MM.1S (cell line): ENCODE results near the gene UCHL5.
"Not testable (repeated sequence)": the region's sequence is repeated elsewhere in the genome, so short reads cannot be mapped to it uniquely, and the experiment has no call there.

Source experiments
- DNase-seq: peaks from one replicate; pipeline ENCODE4 v3.0.0-alpha.2; 2015
- H2AFZ ChIP-seq: fragments of 300-600 bp; sonication (generic); 2 replicates; pipeline ENCODE4 v1.6.0; 2016; ENCODE audit warnings: antibody characterized with exemption, low read length
- H3F3A ChIP-seq: fragments of 300-600 bp; sonication (generic); 2 replicates; pipeline ENCODE4 v1.6.1; 2016; ENCODE audit warnings: mild to moderate bottlenecking, antibody characterized with exemption, low read length, moderate library complexity, mixed read lengths; ENCODE audit not compliant: insufficient read depth
- H3K27ac ChIP-seq: fragments of 300-600 bp; sonication (generic); 2 replicates; pipeline ENCODE4 v1.5.1; 2016; ENCODE audit warnings: mild to moderate bottlenecking, low read length
- H3K27me3 ChIP-seq: fragments of 300-600 bp; sonication (generic); replicated peaks from 2 replicates; pipeline ENCODE4 v1.6.0; 2016; ENCODE audit warnings: low read length; ENCODE audit not compliant: insufficient read depth
- H3K36me3 ChIP-seq: fragments of 300-600 bp; sonication (generic); replicated peaks from 2 replicates; pipeline ENCODE4 v1.6.1; 2016; ENCODE audit warnings: mild to moderate bottlenecking, low read length, mixed read lengths; ENCODE audit not compliant: insufficient read depth
- H3K4me1 ChIP-seq: fragments of 300-600 bp; sonication (generic); 2 replicates; pipeline ENCODE4 v1.6.1; 2016; ENCODE audit warnings: low read length, mixed read lengths
- H3K4me2 ChIP-seq: fragments of 300-600 bp; sonication (generic); 2 replicates; pipeline ENCODE4 v1.6.0; 2016; ENCODE audit warnings: low read depth, low read length
- H3K4me3 ChIP-seq: fragments of 300-600 bp; sonication (generic); 2 replicates; pipeline ENCODE4 v1.5.1; 2016; ENCODE audit warnings: low read length, mixed read lengths
- H3K79me2 ChIP-seq: fragments of 300-600 bp; sonication (generic); 2 replicates; pipeline ENCODE4 v1.6.1; 2016; ENCODE audit warnings: mixed run types, low read length, mixed read lengths
- H3K9ac ChIP-seq: fragments of 300-600 bp; sonication (generic); 2 replicates; pipeline ENCODE4 v1.6.1; 2016; ENCODE audit warnings: low read length, mixed read lengths
- H3K9me2 ChIP-seq: fragments of 300-600 bp; sonication (generic); replicated peaks from 2 replicates; pipeline ENCODE4 v1.6.1; 2016; ENCODE audit warnings: mild to moderate bottlenecking, low read length, mixed read lengths; ENCODE audit not compliant: insufficient read depth
- H3K9me3 ChIP-seq: fragments of 300-600 bp; sonication (generic); replicated peaks from 2 replicates; pipeline ENCODE4 v1.6.1; 2016; ENCODE audit warnings: mild to moderate bottlenecking, low read length, mixed read lengths; ENCODE audit not compliant: insufficient read depth
- H4K20me1 ChIP-seq: fragments of 300-600 bp; sonication (generic); 2 replicates; pipeline ENCODE4 v1.6.1; 2016; ENCODE audit warnings: mild to moderate bottlenecking, low read length, moderate library complexity, mixed read lengths; ENCODE audit not compliant: insufficient read depth
- EZH2 ChIP-seq: fragments of 300-600 bp; sonication (generic); optimal IDR thresholded peaks from 2 replicates; pipeline ENCODE3; 2017; ENCODE audit warnings: low read depth, mild to moderate bottlenecking, antibody characterized with exemption, low read length, mixed read lengths
- EZH2phosphoT487 ChIP-seq: fragments of 300-600 bp; sonication (generic); IDR thresholded peaks from 2 replicates; pipeline ENCODE4 v1.6.1; 2018; ENCODE audit warnings: antibody characterized with exemption, low read length
- TF ChIP-seq, protein P1 (sequence below): fragments of 300-600 bp; sonication (generic); IDR thresholded peaks from 2 replicates; pipeline ENCODE4 v1.5.1; 2016; ENCODE audit warnings: antibody characterized with exemption, low read length, mixed read lengths

UCHL5 gene

GRCh38 chr1:193033610-193034009, 25.6 kb downstream of the UCHL5 start:
- Histone ChIP-seq H3K9me2 (no peaks in the 10 kb centered on the region), H3K4me2 (no peak overlapping the region), H3K27me3 (no peaks in the 10 kb centered on the region), H4K20me1 (no peaks in the 10 kb centered on the region), H3K27ac (no peak overlapping the region), H3K4me3 (no peak overlapping the region), H3K9ac (no peak overlapping the region), H3K36me3 (no peaks in the 10 kb centered on the region), H3K9me3 (no peaks in the 10 kb centered on the region), H2AFZ (no peak overlapping the region), H3F3A (no peaks in the 10 kb centered on the region), H3K79me2 (peaks cover 71% of the 10 kb centered on the region), H3K4me1 (no peaks in the 10 kb centered on the region)
- TF ChIP-seq, protein P1, sequence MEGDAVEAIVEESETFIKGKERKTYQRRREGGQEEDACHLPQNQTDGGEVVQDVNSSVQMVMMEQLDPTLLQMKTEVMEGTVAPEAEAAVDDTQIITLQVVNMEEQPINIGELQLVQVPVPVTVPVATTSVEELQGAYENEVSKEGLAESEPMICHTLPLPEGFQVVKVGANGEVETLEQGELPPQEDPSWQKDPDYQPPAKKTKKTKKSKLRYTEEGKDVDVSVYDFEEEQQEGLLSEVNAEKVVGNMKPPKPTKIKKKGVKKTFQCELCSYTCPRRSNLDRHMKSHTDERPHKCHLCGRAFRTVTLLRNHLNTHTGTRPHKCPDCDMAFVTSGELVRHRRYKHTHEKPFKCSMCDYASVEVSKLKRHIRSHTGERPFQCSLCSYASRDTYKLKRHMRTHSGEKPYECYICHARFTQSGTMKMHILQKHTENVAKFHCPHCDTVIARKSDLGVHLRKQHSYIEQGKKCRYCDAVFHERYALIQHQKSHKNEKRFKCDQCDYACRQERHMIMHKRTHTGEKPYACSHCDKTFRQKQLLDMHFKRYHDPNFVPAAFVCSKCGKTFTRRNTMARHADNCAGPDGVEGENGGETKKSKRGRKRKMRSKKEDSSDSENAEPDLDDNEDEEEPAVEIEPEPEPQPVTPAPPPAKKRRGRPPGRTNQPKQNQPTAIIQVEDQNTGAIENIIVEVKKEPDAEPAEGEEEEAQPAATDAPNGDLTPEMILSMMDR = no peak
- TF ChIP-seq EZH2 (no peak), EZH2phosphoT487 (no peak)
- DNase-seq = no peak

DNA sequence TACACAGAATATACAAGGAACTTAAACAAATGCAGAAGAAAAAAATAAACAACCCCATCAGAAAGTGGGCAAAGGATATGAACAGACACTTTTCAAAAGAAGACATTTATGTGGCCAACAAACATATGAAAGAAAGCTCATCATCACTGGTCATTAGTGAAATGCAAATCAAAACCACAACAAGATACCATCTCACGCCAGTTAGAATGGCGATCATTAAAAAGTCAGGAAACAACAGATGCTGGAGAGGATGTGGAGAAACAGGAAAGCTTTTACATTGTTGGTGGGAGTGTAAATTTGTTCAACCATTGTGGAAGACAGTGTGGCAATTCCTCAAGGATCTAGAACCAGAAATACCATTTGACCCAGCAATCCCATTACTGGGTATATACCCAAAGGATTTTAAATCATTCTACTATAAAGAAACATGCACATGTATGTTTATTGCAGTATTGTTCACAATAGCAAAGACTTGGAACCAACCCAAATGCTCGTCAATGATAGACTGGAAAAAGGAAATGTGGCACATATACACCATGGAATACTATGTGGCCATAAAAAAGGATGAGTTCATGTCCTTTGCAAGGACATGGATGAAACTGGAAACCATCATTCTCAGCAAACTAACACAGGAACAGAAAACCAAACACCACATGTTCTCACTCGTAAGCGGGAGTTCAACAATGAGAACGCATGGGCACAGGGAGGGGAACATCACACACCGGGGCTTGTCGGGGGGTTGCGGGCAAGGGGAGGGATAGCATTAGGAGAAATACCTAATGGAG, 26.3 kb downstream of the UCHL5 start:
- H3K4me1 ChIP-seq, H3K9me3 ChIP-seq, H3K9ac ChIP-seq, H3K4me3 ChIP-seq, H3F3A ChIP-seq, H2AFZ ChIP-seq, H3K27me3 ChIP-seq, H3K27ac ChIP-seq, DNase-seq, H3K9me2 ChIP-seq, H3K4me2 ChIP-seq, H3K36me3 ChIP-seq, H4K20me1 ChIP-seq: not testable (repeated sequence)
- peaks cover 65% of the 10 kb centered on the region for H3K79me2 ChIP-seq

GRCh38 chr1:193031431-193031830, 27.7 kb downstream of the UCHL5 start:
- Histone ChIP-seq H4K20me1 (no peaks in the 10 kb centered on the region; the same call in 1 of the 2 replicates), H3K9ac (no peak overlapping the region), H3K79me2 (peaks cover 51% of the 10 kb centered on the region), H2AFZ (no peak overlapping the region), H3K4me1 (no peaks in the 10 kb centered on the region), H3K27me3 (no peaks in the 10 kb centered on the region), H3K4me3 (no peak overlapping the region), H3K27ac (no peak overlapping the region), H3F3A (no peaks in the 10 kb centered on the region), H3K9me3 (no peaks in the 10 kb centered on the region), H3K9me2 (no peaks in the 10 kb centered on the region), H3K36me3 (no peaks in the 10 kb centered on the region; the same call in 1 of the 2 replicates), H3K4me2 (no peak overlapping the region)
- peak; percentile 21 for DNase-seq
- no peak for TF ChIP-seq EZH2phosphoT487
- TF ChIP-seq, protein P1 = peak; percentile 44

DNA sequence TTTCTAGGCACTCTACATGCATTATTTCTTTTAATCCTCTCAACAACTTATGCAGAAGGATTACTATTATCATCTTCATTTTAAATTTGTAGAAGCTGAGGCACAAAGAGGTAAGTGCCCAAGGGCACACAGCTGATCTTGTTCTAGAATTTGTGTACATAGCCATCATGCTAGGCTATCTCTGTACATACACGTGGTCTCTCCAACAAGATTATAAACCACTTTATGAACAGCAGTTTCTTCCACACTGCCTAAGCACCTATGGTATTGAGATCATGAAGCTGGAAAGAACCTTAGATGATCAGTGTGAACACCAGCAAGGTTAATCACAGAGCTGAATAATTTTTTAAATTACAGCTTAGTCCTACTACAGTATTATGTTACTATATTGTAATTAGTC, 28.9 kb downstream of the UCHL5 start:
- Histone ChIP-seq H3F3A (no peaks in the 10 kb centered on the region), H3K9ac (no peak overlapping the region), H3K27ac (no peak overlapping the region), H3K9me3 (no peaks in the 10 kb centered on the region), H3K9me2 (no peaks in the 10 kb centered on the region), H3K4me1 (no peaks in the 10 kb centered on the region), H3K36me3 (no peaks in the 10 kb centered on the region; the same call in 1 of the 2 replicates), H2AFZ (no peak overlapping the region), H3K4me2 (no peak overlapping the region), H4K20me1 (no peaks in the 10 kb centered on the region; the same call in 1 of the 2 replicates), H3K79me2 (peaks cover 39% of the 10 kb centered on the region), H3K4me3 (no peak overlapping the region), H3K27me3 (no peaks in the 10 kb centered on the region)
- no peak for DNase-seq
- TF ChIP-seq EZH2 (no peak), EZH2phosphoT487 (no peak)
- TF ChIP-seq, protein P1 = no peak
